Stimulated activated naive CD8-positive, alpha-beta T cell treated with anti-CD3 and anti-CD28 coated beads, Interleukin-15, Interleukin-2, amounts not matched to agents 100 ng/mL and 50 ng/mL, for 24 hours (primary cell): Measurements from ENCODE around the gene OMA1.
"Not testable (repeated sequence)": the region's sequence is repeated elsewhere in the genome, so short reads cannot be mapped to it uniquely, and the experiment has no call there.

Source experiments
- H3K27ac Mint-ChIP-seq: one replicate; pipeline ENCODE4 v1.8.0; 2021; ENCODE audit warnings: mild to moderate bottlenecking, mixed read lengths
- H3K27me3 Mint-ChIP-seq: one replicate; pipeline ENCODE4 v1.8.0; 2021; ENCODE audit warnings: mixed read lengths
- H3K36me3 Mint-ChIP-seq: one replicate; pipeline ENCODE4 v1.8.0; 2021; ENCODE audit warnings: low read depth, mixed read lengths
- H3K4me1 Mint-ChIP-seq: one replicate; pipeline ENCODE4 v1.8.0; 2021; ENCODE audit warnings: low read depth, mixed read lengths
- H3K4me3 Mint-ChIP-seq: one replicate; pipeline ENCODE4 v1.8.0; 2021; ENCODE audit warnings: mild to moderate bottlenecking, mixed read lengths
- H3K9me3 Mint-ChIP-seq: one replicate; pipeline ENCODE4 v1.8.0; 2021; ENCODE audit warnings: mixed read lengths

Gene OMA1

GRCh38 chr1:58563715-58564114, 17.2 kb upstream of the OMA1 start:
- H3K36me3 Mint-ChIP-seq, H3K4me1 Mint-ChIP-seq: not testable (repeated sequence)
- H3K27me3 Mint-ChIP-seq, result peaks cover 42% of the 10 kb centered on the region

DNA sequence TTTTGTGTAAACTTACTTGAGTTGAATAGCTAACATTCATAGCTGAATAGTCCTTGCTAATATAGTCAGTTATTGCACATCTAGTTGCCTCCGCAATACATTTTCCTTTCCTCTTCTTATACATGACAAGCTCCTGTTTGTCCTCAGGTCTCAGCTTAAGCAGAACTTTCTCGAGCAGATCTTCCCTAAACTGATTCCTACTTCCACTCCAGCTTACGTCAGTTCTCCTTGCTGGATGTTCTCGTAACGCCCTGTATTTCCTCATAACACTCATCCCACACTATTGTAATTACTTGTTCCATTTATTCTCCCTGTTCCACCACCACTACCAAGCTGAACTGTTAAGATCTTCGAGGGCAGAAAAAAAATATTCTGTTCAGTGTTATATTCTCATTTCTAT, 15.1 kb upstream of the OMA1 start:
- H3K9me3 Mint-ChIP-seq, result peaks cover 3% of the 10 kb centered on the region
- no peak overlapping the region for H3K27ac Mint-ChIP-seq
- no peaks in the 10 kb centered on the region for H3K36me3 Mint-ChIP-seq
- H3K4me3 Mint-ChIP-seq, result no peak overlapping the region
- no peaks in the 10 kb centered on the region for H3K4me1 Mint-ChIP-seq
- peaks cover 45% of the 10 kb centered on the region for H3K27me3 Mint-ChIP-seq

More at GRCh38 chr1:58563715-58564114, 17.2 kb upstream of the OMA1 start:
- not testable (repeated sequence) for H3K9me3 Mint-ChIP-seq, H3K4me3 Mint-ChIP-seq, H3K27ac Mint-ChIP-seq

DNA sequence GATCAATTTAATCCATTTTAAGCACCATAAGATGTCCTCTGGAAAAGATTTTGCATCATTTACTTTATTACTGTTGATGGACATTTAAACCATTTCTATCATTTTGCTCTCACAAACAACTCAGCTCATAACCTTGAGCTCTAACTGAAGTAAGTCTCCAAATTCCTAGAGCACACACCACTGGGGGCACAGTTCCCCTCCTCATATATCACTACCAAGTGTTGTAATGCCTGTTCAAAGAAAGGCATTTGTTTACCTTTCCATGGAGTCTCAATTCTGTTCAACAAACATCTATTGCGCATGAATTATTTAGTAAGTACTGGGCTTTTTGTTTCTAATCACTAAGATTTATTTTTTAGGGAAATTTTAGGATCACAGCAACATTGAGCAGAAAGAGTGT, 8.9 kb upstream of the OMA1 start:
- Mint-ChIP-seq H3K27ac (no peak overlapping the region), H3K4me1 (no peaks in the 10 kb centered on the region), H3K27me3 (peaks cover 29% of the 10 kb centered on the region), H3K9me3 (peaks cover 3% of the 10 kb centered on the region), H3K4me3 (no peak overlapping the region), H3K36me3 (no peaks in the 10 kb centered on the region)

- Mint-ChIP-seq H3K9me3 (no peaks in the 10 kb centered on the region), H3K4me3 (no peak overlapping the region), H3K27ac (no peak overlapping the region), H3K4me1 (peaks cover 6% of the 10 kb centered on the region), H3K27me3 (peaks cover 11% of the 10 kb centered on the region), H3K36me3 (no peaks in the 10 kb centered on the region)
Observed at GRCh38 chr1:58551186-58552140, 4.9 kb upstream of the OMA1 start.

- H3K36me3 Mint-ChIP-seq, H3K4me3 Mint-ChIP-seq, H3K27ac Mint-ChIP-seq, H3K9me3 Mint-ChIP-seq, H3K27me3 Mint-ChIP-seq: not testable (repeated sequence)
- H3K4me1 Mint-ChIP-seq, result peaks cover 19% of the 10 kb centered on the region
Observed at GRCh38 chr1:58549291-58549690, 2.8 kb upstream of the OMA1 start.

DNA sequence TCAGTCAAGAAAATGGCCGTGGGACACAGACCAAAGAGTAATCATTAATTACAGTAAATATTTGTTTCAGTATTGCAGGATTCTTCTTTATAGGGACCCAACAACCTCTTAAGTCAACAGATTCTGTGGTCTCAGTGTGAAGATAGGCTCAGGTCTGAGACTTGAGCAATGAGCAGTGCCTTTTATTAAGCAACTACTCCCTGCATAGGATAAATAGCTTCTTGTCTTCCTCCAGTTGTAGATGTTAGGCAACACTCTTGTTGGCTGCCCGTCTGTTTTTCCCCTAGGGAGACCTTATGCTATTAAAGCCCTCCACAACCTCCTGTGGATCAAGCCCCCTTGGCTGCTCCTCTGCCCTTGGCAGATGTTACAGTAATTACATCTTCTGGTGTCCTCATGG, 1.8 kb upstream of the OMA1 start:
- Mint-ChIP-seq H3K27ac (no peak overlapping the region), H3K36me3 (no peaks in the 10 kb centered on the region), H3K27me3 (peaks cover 6% of the 10 kb centered on the region), H3K4me1 (peaks cover 27% of the 10 kb centered on the region), H3K9me3 (no peaks in the 10 kb centered on the region), H3K4me3 (no peak overlapping the region)

DNA sequence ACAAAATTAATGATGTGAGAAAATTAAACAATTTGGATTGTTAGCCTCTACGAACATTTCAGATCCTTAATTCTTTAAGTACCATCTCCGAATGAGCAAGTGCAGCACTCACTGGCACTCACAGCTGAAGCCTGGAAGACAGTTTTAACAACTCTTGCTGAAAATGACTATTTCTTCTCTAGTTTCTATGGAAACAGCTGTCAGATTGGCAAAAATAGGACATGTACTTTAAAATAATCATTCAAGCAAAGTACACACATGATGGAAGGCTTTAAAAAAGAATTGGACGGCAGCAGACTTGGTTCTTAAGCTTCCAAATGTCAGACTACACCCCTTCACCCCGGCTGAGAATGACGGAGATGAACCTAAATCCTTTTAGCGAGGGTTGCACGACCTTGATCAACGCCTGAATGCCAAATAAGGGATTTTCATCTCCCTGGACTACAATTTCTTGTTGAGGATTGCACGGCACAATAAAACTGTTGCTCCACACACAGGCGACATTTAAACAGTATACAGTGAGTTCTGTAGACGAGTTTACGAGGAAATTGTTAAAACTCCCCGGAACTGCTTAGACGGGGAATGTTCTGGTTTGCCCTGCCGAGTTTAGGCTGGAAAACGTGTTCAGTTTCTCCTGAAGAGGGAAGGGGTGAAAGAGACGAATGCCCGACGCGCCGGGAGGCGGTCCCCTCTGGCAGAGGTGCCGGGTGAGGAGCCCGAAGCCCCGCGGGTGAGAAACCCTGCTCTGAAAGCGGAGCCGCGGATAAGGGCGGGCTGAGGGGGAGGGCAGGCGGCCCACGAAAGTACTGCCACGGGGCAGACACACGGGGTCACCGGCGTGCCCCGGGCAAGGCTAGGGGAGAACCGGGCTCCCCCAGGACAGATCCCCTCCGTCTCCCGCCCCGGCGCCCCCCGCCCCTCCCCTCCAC, 671 bp downstream of the OMA1 start:
- H3K9me3 Mint-ChIP-seq, result no peaks in the 10 kb centered on the region
- H3K4me3 Mint-ChIP-seq, result peak overlapping the region; percentile 93
- no peaks in the 10 kb centered on the region for H3K36me3 Mint-ChIP-seq
- peaks cover 35% of the 10 kb centered on the region for H3K4me1 Mint-ChIP-seq
- peak overlapping the region; percentile 95 for H3K27ac Mint-ChIP-seq
- no peaks in the 10 kb centered on the region for H3K27me3 Mint-ChIP-seq

- H3K9me3 Mint-ChIP-seq, result no peaks in the 10 kb centered on the region
- H3K27me3 Mint-ChIP-seq, result no peaks in the 10 kb centered on the region
- H3K4me1 Mint-ChIP-seq, result peaks cover 35% of the 10 kb centered on the region
- H3K36me3 Mint-ChIP-seq, result no peaks in the 10 kb centered on the region
- no peak overlapping the region for H3K27ac Mint-ChIP-seq
- no peak overlapping the region for H3K4me3 Mint-ChIP-seq
Observed at GRCh38 chr1:58543260-58543659, 3.3 kb downstream of the OMA1 start.

GRCh38 chr1:58539553-58539952, 7.0 kb downstream of the OMA1 start:
- H3K27me3 Mint-ChIP-seq, result no peaks in the 10 kb centered on the region
- no peaks in the 10 kb centered on the region for H3K36me3 Mint-ChIP-seq
- H3K4me1 Mint-ChIP-seq, result peaks cover 17% of the 10 kb centered on the region
- no peak overlapping the region for H3K27ac Mint-ChIP-seq
- H3K9me3 Mint-ChIP-seq, result no peaks in the 10 kb centered on the region
- H3K4me3 Mint-ChIP-seq, result no peak overlapping the region

DNA sequence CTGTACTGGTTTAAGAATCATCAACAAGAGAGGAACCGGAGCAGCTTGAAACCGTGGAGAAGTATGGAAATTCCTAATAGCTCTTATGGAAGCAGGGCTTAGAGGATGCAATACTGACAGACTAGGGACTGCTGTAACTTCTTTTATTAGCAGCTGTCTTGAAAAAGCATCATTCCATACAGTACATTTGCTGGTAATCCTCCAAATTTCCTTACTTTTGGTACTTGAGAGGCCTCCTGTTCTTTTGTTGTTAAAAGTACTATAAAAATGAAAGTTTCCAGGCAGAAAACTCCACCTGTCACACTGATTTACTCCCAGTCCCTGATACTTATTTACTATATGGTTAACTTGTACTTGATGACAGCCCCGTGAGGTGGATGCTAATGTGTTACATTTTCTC, 7.7 kb downstream of the OMA1 start:
- H3K4me3 Mint-ChIP-seq, result no peak overlapping the region
- H3K9me3 Mint-ChIP-seq, result no peaks in the 10 kb centered on the region
- peaks cover 12% of the 10 kb centered on the region for H3K4me1 Mint-ChIP-seq
- H3K27me3 Mint-ChIP-seq, result no peaks in the 10 kb centered on the region
- no peak overlapping the region for H3K27ac Mint-ChIP-seq
- H3K36me3 Mint-ChIP-seq, result no peaks in the 10 kb centered on the region

DNA sequence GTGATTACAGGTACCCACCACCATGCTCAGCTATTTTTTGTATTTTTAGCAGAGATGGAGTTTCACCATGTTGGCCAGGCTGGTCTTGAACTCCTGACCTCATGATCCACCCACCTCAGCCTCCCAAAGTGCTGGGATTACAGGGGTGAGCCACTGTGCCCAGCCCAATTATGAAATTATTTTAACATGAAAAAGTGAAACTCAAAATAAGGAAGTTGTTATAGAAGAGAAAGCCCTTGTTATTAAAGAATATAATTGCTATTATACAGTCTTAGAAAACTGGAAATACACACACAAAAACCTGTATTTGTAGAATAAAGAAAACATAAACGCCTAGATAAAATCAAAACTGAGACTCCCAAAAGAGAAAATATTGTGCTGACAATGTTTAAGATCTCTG, 14.7 kb downstream of the OMA1 start:
- not testable (repeated sequence) for H3K9me3 Mint-ChIP-seq, H3K27ac Mint-ChIP-seq, H3K27me3 Mint-ChIP-seq, H3K36me3 Mint-ChIP-seq, H3K4me3 Mint-ChIP-seq, H3K4me1 Mint-ChIP-seq

DNA sequence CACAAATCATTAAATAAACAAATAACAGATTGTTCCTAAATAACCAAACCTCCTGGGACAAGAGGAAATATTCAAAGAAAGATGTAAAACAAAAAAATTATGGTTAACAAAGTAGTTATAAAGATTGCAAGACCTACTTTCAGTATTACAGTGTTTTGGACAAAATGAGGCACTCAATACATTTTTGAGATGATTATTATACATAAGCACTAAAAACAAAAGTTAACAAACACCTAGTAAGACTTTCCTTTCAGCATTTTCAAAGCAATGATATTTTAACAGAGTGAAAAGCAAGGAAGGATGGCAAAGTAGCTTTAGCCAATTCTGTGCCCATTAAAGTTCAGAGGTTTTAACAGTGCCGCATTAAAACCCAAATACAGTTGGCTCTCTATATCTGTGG, 17.2 kb downstream of the OMA1 start:
- no peaks in the 10 kb centered on the region for H3K9me3 Mint-ChIP-seq
- no peak overlapping the region for H3K27ac Mint-ChIP-seq
- H3K4me3 Mint-ChIP-seq, result no peak overlapping the region
- H3K4me1 Mint-ChIP-seq, result peaks cover 10% of the 10 kb centered on the region
- peaks cover 11% of the 10 kb centered on the region for H3K36me3 Mint-ChIP-seq
- no peaks in the 10 kb centered on the region for H3K27me3 Mint-ChIP-seq

GRCh38 chr1:58528518-58528917, 18.0 kb downstream of the OMA1 start:
- no peak overlapping the region for H3K4me3 Mint-ChIP-seq
- H3K4me1 Mint-ChIP-seq, result peaks cover 10% of the 10 kb centered on the region
- no peaks in the 10 kb centered on the region for H3K27me3 Mint-ChIP-seq
- H3K27ac Mint-ChIP-seq, result no peak overlapping the region
- H3K9me3 Mint-ChIP-seq, result no peaks in the 10 kb centered on the region
- H3K36me3 Mint-ChIP-seq, result peaks cover 11% of the 10 kb centered on the region

- H3K9me3 Mint-ChIP-seq, result no peaks in the 10 kb centered on the region
- H3K4me1 Mint-ChIP-seq, result peaks cover 5% of the 10 kb centered on the region
- H3K4me3 Mint-ChIP-seq, result no peak overlapping the region
- no peaks in the 10 kb centered on the region for H3K27me3 Mint-ChIP-seq
- H3K36me3 Mint-ChIP-seq, result peaks cover 27% of the 10 kb centered on the region
- H3K27ac Mint-ChIP-seq, result no peak overlapping the region
Observed at GRCh38 chr1:58524353-58524945, 22.1 kb downstream of the OMA1 start.
